HFFc6 (cell line): ENCODE data around the gene TIMP1. TPM values are rescaled to one million over a fixed set of nuclear protein-coding genes. Genes with fewer than 3 reads are reported as not detected.

Experiments
- DNase-seq: peaks from one replicate; pipeline ENCODE4 v3.0.0-alpha.2; 2018
- H3K27ac Mint-ChIP-seq: 2 replicates; pipeline ENCODE4 v1.8.0; 2020; ENCODE audit warnings: mild to moderate bottlenecking, mixed read lengths
- H3K27me3 Mint-ChIP-seq: 2 replicates; pipeline ENCODE4 v1.8.0; 2021; ENCODE audit warnings: mild to moderate bottlenecking, moderate library complexity, mixed read lengths; ENCODE audit not compliant: insufficient read depth
- H3K36me3 Mint-ChIP-seq: 2 replicates; pipeline ENCODE4 v1.8.0; 2021; ENCODE audit warnings: low read depth, mixed read lengths
- H3K4me1 Mint-ChIP-seq: 2 replicates; pipeline ENCODE4 v1.8.0; 2020; ENCODE audit warnings: low read depth, mixed read lengths
- H3K4me3 Mint-ChIP-seq: 2 replicates; pipeline ENCODE4 v1.8.0; 2020; ENCODE audit warnings: mild to moderate bottlenecking, moderate library complexity, mixed read lengths
- H3K9me3 Mint-ChIP-seq: 2 replicates; pipeline ENCODE4 v1.8.0; 2020; ENCODE audit warnings: mild to moderate bottlenecking, mixed read lengths
- total RNA-seq, 6 experiments: library from RNA; stranded (reverse); fragmentation: NEBNext Ultra II Directional; extraction: Animal tissue kit (Norgen Biotek cat#: 25700); gene quantifications; 2 replicates in 1 of 6; 3 replicates in 5 of 6; pipeline ENCODE4 v1.2.3, GENCODE V29; 2021
- TF ChIP-seq, protein P1 (sequence below): fragments of 200-600 bp; sonication (generic); IDR thresholded peaks from 2 replicates; pipeline ENCODE4 v1.5.0; 2021; ENCODE audit warnings: antibody characterized with exemption, mild to moderate bottlenecking

The TIMP1 gene
- total RNA-seq, 6 experiments from 2014 or later, result 815 to 1,568 (median 980) TPM

DNA sequence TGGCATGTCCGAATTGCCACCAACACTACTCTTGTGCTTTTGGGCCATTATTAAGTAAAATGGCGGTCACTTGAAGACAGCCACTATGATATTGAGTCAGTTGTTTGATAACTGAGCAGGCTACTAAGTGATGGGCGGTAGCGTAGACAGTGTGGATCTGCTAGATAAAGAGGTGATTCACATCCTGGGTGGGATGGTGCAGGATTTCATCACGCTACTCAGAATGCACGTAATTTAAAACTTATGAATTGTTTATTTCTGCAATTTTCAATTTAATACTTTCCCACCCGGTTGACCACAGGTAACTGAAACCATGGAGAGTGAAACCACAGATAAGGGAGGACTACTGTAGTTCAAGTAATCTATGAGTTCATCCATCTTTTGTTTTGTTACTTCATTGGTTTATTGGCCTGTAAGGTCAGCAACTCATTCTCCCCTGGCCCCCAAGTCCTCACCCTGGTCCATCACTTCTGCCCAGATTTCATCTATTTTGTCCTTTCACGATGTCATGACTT, 18.4 kb upstream of the TIMP1 start:
- peak overlapping the region; percentile 79 for H3K27ac Mint-ChIP-seq
- no peaks in the 10 kb centered on the region for H3K27me3 Mint-ChIP-seq

DNA sequence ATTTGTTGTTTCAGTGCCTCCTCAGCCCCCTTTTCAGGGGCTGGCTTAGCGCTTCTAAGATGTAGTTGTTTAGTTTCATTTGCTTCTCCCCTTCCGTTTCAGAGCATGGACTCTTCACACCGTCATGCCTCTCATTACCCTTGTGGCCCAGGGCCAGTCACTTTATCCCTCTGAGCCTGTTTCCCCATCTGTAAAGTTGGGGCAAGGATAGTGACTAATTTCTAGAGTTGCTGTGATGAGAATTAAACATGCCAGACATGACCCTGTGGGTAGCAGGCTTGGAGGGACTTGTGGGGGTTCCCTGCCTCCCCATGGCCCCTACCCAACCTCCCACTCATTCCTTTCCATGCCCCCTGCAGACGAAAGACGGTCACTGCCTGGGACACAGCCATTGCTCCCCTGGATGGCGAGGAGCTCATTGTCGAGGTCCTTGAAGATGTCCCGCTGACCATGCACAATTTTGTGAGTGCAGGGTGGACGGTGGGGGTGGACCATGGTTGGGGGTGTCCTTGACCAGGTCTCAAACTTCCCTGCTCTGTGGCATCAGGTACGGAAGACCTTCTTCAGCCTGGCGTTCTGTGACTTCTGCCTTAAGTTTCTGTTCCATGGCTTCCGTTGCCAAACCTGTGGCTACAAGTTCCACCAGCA, 17.7 kb upstream of the TIMP1 start:
- TF ChIP-seq, protein P1, sequence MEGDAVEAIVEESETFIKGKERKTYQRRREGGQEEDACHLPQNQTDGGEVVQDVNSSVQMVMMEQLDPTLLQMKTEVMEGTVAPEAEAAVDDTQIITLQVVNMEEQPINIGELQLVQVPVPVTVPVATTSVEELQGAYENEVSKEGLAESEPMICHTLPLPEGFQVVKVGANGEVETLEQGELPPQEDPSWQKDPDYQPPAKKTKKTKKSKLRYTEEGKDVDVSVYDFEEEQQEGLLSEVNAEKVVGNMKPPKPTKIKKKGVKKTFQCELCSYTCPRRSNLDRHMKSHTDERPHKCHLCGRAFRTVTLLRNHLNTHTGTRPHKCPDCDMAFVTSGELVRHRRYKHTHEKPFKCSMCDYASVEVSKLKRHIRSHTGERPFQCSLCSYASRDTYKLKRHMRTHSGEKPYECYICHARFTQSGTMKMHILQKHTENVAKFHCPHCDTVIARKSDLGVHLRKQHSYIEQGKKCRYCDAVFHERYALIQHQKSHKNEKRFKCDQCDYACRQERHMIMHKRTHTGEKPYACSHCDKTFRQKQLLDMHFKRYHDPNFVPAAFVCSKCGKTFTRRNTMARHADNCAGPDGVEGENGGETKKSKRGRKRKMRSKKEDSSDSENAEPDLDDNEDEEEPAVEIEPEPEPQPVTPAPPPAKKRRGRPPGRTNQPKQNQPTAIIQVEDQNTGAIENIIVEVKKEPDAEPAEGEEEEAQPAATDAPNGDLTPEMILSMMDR, result peak; percentile 13; the same call in 1 of the 2 replicates
- Mint-ChIP-seq H3K27ac (peak overlapping the region; percentile 79), H3K9me3 (no peaks in the 10 kb centered on the region), H3K4me3 (peak overlapping the region; percentile 42), H3K27me3 (no peaks in the 10 kb centered on the region), H3K4me1 (peaks cover 28% of the 10 kb centered on the region), H3K36me3 (peaks cover 21% of the 10 kb centered on the region)
- DNase-seq, result no peak

More for the DNA sequence above, 18.4 kb upstream of the TIMP1 start:
- TF ChIP-seq, protein P1, result no peak
- H3K36me3 Mint-ChIP-seq, result peaks cover 17% of the 10 kb centered on the region
- no peaks in the 10 kb centered on the region for H3K9me3 Mint-ChIP-seq
- DNase-seq, result peak; percentile 45
- peak overlapping the region; percentile 67 for H3K4me3 Mint-ChIP-seq
- peaks cover 28% of the 10 kb centered on the region for H3K4me1 Mint-ChIP-seq

DNA sequence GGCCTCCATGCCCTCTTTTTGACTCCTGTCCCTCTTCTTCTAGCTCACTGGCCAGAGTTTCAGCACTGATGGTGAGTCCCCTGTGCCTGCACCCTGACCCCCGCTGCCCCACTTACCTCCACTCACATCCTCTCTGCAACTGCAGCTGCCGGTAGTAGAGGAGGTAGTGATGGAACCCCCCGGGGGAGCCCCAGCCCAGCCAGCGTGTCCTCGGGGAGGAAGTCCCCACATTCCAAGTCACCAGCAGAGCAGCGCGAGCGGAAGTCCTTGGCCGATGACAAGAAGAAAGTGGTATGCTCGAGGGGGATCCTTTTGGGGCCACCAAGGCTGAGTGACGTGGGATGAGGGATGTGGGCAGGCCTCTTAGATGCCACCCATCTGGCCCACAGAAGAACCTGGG, 15.4 kb upstream of the TIMP1 start:
- Mint-ChIP-seq H3K4me1 (peaks cover 17% of the 10 kb centered on the region), H3K27me3 (no peaks in the 10 kb centered on the region), H3K36me3 (peaks cover 38% of the 10 kb centered on the region), H3K9me3 (no peaks in the 10 kb centered on the region), H3K4me3 (no peak overlapping the region), H3K27ac (no peak overlapping the region)
- TF ChIP-seq, protein P1, result no peak
- DNase-seq, result no peak

DNA sequence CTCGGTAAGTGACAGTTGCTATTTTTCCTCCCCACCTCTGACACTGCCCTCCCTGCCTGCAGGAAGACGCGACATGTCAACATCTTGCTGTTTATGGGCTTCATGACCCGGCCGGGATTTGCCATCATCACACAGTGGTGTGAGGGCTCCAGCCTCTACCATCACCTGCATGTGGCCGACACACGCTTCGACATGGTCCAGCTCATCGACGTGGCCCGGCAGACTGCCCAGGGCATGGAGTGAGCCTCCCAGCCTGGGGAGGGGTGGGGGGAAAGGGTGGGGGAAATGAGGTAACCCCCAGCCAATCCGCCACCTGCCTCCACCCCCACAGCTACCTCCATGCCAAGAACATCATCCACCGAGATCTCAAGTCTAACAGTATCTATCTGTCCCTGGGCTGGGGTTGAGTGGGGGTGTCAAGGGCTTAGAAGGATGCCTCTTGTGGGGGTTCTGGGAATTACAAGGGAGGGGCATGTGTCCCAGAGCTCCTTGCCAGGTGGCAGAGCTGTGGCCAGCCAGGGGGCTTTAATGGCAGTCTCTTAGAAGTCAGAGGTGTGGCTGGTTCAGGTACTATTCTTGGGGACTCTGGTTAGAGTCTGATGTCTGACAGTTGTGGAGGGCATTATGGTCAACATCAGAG, 13.5 kb upstream of the TIMP1 start:
- Mint-ChIP-seq H3K4me1 (peaks cover 28% of the 10 kb centered on the region), H3K9me3 (no peaks in the 10 kb centered on the region), H3K36me3 (peaks cover 36% of the 10 kb centered on the region), H3K4me3 (no peak overlapping the region), H3K27me3 (no peaks in the 10 kb centered on the region; the same call in 1 of the 2 replicates), H3K27ac (no peak overlapping the region)
- no peak for DNase-seq
- TF ChIP-seq, protein P1, result peak; percentile 66

DNA sequence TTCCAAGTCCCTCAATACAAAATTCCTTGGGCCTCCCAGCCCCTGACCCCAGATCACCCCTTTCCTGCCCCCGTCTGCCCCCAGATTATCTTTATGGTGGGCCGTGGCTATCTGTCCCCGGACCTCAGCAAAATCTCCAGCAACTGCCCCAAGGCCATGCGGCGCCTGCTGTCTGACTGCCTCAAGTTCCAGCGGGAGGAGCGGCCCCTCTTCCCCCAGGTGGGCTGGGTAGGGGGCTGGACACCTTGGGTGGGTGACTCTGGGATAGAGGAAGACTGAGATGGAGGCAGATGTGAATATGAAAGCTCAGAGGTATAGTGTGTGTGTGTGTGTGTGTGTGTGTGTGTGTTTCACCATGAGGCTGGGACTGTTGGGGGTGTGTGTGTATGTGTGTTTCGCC, 11.4 kb upstream of the TIMP1 start:
- Mint-ChIP-seq H3K9me3 (no peaks in the 10 kb centered on the region), H3K27me3 (no peaks in the 10 kb centered on the region; the same call in 1 of the 2 replicates), H3K4me1 (peaks cover 19% of the 10 kb centered on the region), H3K27ac (no peak overlapping the region), H3K36me3 (peaks cover 31% of the 10 kb centered on the region), H3K4me3 (no peak overlapping the region)
- no peak for DNase-seq
- TF ChIP-seq, protein P1, result no peak
